Fibroblast of lung (primary cell): Measurements from ENCODE around the gene ICA1. TPM values are rescaled to one million over a fixed set of nuclear protein-coding genes. Genes with fewer than 3 reads are reported as not detected.

ENCODE experiments used
- DNase-seq, 2 donors: peaks; one replicate each; pipeline versions ENCODE4 v3.0.0 to v3.0.0-alpha.2; 2010; ENCODE audit warnings: low read depth in 2 of 2
- H2AFZ ChIP-seq: 2 replicates; pipeline ENCODE4 v1.5.1; 2012; ENCODE audit warnings: low read length, control low read depth, inconsistent platforms
- H3K27ac ChIP-seq: 2 replicates; pipeline ENCODE4 v1.5.1; 2011; ENCODE audit warnings: low read length, control low read depth; ENCODE audit not compliant: insufficient read depth
- H3K27me3 ChIP-seq: 2 replicates; pipeline ENCODE4 v1.5.1; 2011; ENCODE audit warnings: mild to moderate bottlenecking, low read length; ENCODE audit not compliant: control insufficient read depth, insufficient read depth
- H3K36me3 ChIP-seq: 2 replicates; pipeline ENCODE4 v1.5.1; 2011; ENCODE audit warnings: low read length; ENCODE audit not compliant: control insufficient read depth, insufficient read depth
- H3K4me1 ChIP-seq: 2 replicates; pipeline ENCODE4 v1.5.1; 2011; ENCODE audit warnings: low read length; ENCODE audit not compliant: control insufficient read depth, insufficient read depth; ENCODE audit errors: extremely low read depth
- H3K4me2 ChIP-seq: 2 replicates; pipeline ENCODE4 v1.5.1; 2011; ENCODE audit warnings: low read length, control low read depth; ENCODE audit not compliant: insufficient read depth; ENCODE audit errors: extremely low read depth
- H3K4me3 ChIP-seq, 4 experiments: fragments of 200-600 bp in 1 of 4; sonication (generic) in 1 of 4; replicated peaks in 1 of 4; 2 replicates each; pipeline ENCODE4 v1.5.1; 2011 to 2016; ENCODE audit warnings: low read length in 4 of 4, low read depth in 3 of 4, mild to moderate bottlenecking in 3 of 4, control low read depth in 2 of 4, inconsistent platforms in 1 of 4, mixed read lengths in 1 of 4; ENCODE audit not compliant: insufficient read depth in 1 of 4; ENCODE audit errors: control extremely low read depth in 1 of 4
- H3K79me2 ChIP-seq: 2 replicates; pipeline ENCODE4 v1.5.1; 2012; ENCODE audit warnings: mild to moderate bottlenecking, low read length, inconsistent platforms; ENCODE audit not compliant: control insufficient read depth, insufficient read depth
- H3K9ac ChIP-seq: 2 replicates; pipeline ENCODE4 v1.5.1; 2011; ENCODE audit warnings: mild to moderate bottlenecking, low read length, control low read depth; ENCODE audit not compliant: insufficient read depth
- H3K9me3 ChIP-seq: 2 replicates; pipeline ENCODE4 v1.5.1; 2012; ENCODE audit warnings: low read depth, low read length; ENCODE audit not compliant: control insufficient read depth, insufficient read depth
- H4K20me1 ChIP-seq: 2 replicates; pipeline ENCODE4 v1.5.1; 2011; ENCODE audit warnings: low read length; ENCODE audit not compliant: control insufficient read depth, insufficient read depth; ENCODE audit errors: extremely low read depth
- CTCF ChIP-seq, 2 donors: IDR thresholded peaks in 1 of 2; conservative IDR thresholded peaks in 1 of 2; 1 replicate in 1 of 2; 2 replicates in 1 of 2; pipeline ENCODE4 v1.5.1; 2011 to 2012; ENCODE audit warnings: low read length in 2 of 2, control low read depth in 1 of 2, inconsistent platforms in 1 of 2, low read depth in 1 of 2, mild to moderate bottlenecking in 1 of 2
- EZH2 ChIP-seq: IDR thresholded peaks from 2 replicates; pipeline ENCODE4 v1.5.1; 2012; ENCODE audit warnings: low read length, control low read depth, mild to moderate bottlenecking; ENCODE audit errors: missing control alignments
- polyA plus RNA-seq, 2 donors: library from polyadenylated mRNA; depleted of rRNA in 1 of 2; stranded (reverse) in 1 of 2; unstranded in 1 of 2; fragments of >200 nt; gene quantifications; 2 replicates each; pipeline ENCODE4 v1.2.1, GENCODE V29; 2011 to 2012; ENCODE audit warnings: missing spikeins in 1 of 2
- total RNA-seq: library from RNA; depleted of rRNA; stranded (reverse); fragments of >200 nt; gene quantifications from 2 replicates; pipeline ENCODE4 v1.2.1, GENCODE V29; 2014

ICA1 gene
- total and polyA plus RNA-seq, 2 donors (not counting 1 experiment from before 2014, with no cell fraction given) = 0.17 TPM; not detected in 1

- Histone ChIP-seq H3K27me3 (no peaks in the 10 kb centered on the region), H3K36me3 (no peaks in the 10 kb centered on the region), H4K20me1 (no peaks in the 10 kb centered on the region), H3K4me2 (no peak overlapping the region), H3K9ac (no peak overlapping the region), H3K4me3 (no peak overlapping the region), H3K79me2 (no peaks in the 10 kb centered on the region), H3K4me1 (no peaks in the 10 kb centered on the region), H3K27ac (no peak overlapping the region), H2AFZ (no peak overlapping the region), H3K9me3 (no peaks in the 10 kb centered on the region)
- TF ChIP-seq EZH2 (no peak), CTCF (conservative IDR thresholded peaks at IDR 0.05 in 1 of 2, IDR thresholded peaks at IDR 0.05 in 1 of 2; ENCODE audit: low read depth in 1 of 2, low read length in 2 of 2) (no peak)
- no peak for DNase-seq
These were observed 120.9 kb downstream of the ICA1 start for GRCh38 chr7:8141070-8141469.

DNA sequence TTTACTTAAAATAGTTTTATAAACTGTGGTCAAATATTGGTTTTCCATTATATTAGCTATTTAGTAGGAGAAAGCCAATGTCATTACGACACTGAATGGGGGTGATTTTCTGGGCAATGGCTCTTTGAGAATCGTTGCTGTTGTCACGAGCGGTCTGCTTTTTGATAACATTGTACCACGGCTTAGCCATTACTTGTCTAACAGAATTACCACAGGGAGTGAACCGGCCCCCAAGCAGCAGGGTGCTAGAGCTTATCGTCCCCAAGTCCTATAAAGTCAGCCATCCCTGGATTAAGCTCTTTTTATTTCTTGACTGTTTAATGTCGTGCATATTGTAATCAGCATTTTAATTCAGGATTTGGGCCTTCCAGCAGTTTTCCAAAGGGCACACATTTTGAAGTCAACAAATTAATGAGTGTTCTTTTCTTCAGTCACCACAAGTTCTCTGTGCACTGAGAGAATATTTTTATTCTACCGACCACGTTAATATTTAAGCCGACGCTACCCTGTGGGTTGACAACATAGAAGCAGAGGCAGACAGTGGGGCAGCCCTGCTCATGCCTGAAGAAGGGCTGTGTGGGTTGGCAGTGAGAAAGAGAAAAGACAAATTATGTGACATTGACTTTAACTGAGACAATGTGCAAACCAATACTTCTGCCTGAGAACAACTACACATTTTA lies 125.8 kb downstream of the ICA1 start:
- Histone ChIP-seq H3K9me3 (no peaks in the 10 kb centered on the region), H3K27ac (no peak overlapping the region), H3K4me2 (no peak overlapping the region), H4K20me1 (no peaks in the 10 kb centered on the region), H3K4me3 (no peak overlapping the region), H3K36me3 (no peaks in the 10 kb centered on the region), H3K27me3 (no peaks in the 10 kb centered on the region), H2AFZ (no peak overlapping the region), H3K79me2 (no peaks in the 10 kb centered on the region), H3K9ac (no peak overlapping the region), H3K4me1 (no peaks in the 10 kb centered on the region)
- TF ChIP-seq CTCF (conservative IDR thresholded peaks at IDR 0.05 in 1 of 2, IDR thresholded peaks at IDR 0.05 in 1 of 2; ENCODE audit: low read depth in 1 of 2, low read length in 2 of 2) = no peak
- TF ChIP-seq EZH2 = no peak
- no peak for DNase-seq

DNA sequence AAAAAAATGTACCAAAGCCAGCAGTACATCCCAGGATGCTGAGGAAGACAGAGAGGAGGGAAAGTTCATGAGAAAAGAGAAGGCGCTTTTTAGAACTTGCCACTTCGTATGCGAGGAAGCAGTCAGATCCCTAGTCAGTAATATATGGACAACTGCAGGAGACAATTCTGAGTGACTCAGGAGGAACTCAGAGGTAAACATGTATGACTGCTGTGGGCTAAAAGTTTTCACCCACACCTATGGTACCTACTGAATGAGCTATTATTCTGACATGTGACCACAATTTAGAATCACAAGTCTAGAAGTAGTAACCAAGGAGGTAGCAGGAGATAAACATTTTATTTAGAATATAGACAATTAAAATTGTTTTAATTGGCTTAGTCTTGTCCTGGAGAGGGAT lies 126.5 kb downstream of the ICA1 start:
- no peak overlapping the region for H3K27ac ChIP-seq
- H3K4me3 ChIP-seq = no peak overlapping the region
- H3K27me3 ChIP-seq = no peaks in the 10 kb centered on the region
- H3K9ac ChIP-seq = no peak overlapping the region
- H3K9me3 ChIP-seq = no peaks in the 10 kb centered on the region
- TF ChIP-seq CTCF (conservative IDR thresholded peaks at IDR 0.05 in 1 of 2, IDR thresholded peaks at IDR 0.05 in 1 of 2; ENCODE audit: low read depth in 1 of 2, low read length in 2 of 2) = no peak
- TF ChIP-seq EZH2 = no peak
- H3K4me1 ChIP-seq = no peaks in the 10 kb centered on the region
- DNase-seq = no peak
- H2AFZ ChIP-seq = no peak overlapping the region
- H3K79me2 ChIP-seq = no peaks in the 10 kb centered on the region
- no peak overlapping the region for H3K4me2 ChIP-seq
- no peaks in the 10 kb centered on the region for H3K36me3 ChIP-seq
- no peaks in the 10 kb centered on the region for H4K20me1 ChIP-seq
